ENCODE measurements around the gene USP48. TPM values are rescaled to one million over a fixed set of nuclear protein-coding genes. Genes with fewer than 3 reads are reported as not detected.

Gene USP48
- total RNA-seq, 1 donor from 2014 or later = 88.7 TPM

GRCh38 chr1:21663951-21664805, 118.8 kb downstream of the USP48 start:
- Mint-ChIP-seq H3K36me3 (ENCODE audit: low read depth) (no peaks in the 10 kb centered on the region), H3K27me3 (ENCODE audit: insufficient read depth) (peaks cover 40% of the 10 kb centered on the region), H3K27ac (no peak overlapping the region), H3K4me3 (no peak overlapping the region), H3K4me1 (ENCODE audit: low read depth) (peaks cover 5% of the 10 kb centered on the region), H3K9me3 (no peaks in the 10 kb centered on the region)
- intact Hi-C loops (cut with micrococcal nuclease) = no loop called here
- no peak for DNase-seq (ENCODE audit: low spot score)

GRCh38 chr1:21663248-21663950, 119.5 kb downstream of the USP48 start:
- DNase-seq (ENCODE audit: low spot score) = no peak
- Mint-ChIP-seq H3K27ac (no peak overlapping the region), H3K9me3 (no peaks in the 10 kb centered on the region), H3K27me3 (ENCODE audit: insufficient read depth) (peaks cover 42% of the 10 kb centered on the region), H3K4me1 (ENCODE audit: low read depth) (peaks cover 5% of the 10 kb centered on the region), H3K4me3 (no peak overlapping the region), H3K36me3 (ENCODE audit: low read depth) (no peaks in the 10 kb centered on the region)
- intact Hi-C loops (cut with micrococcal nuclease) = no loop called here

GRCh38 chr1:21662426-21663247, 120.3 kb downstream of the USP48 start:
- no peak for DNase-seq (ENCODE audit: low spot score)
- H3K9me3 Mint-ChIP-seq = no peaks in the 10 kb centered on the region
- H3K36me3 Mint-ChIP-seq (ENCODE audit: low read depth) = no peaks in the 10 kb centered on the region
- peaks cover 34% of the 10 kb centered on the region for H3K27me3 Mint-ChIP-seq (ENCODE audit: insufficient read depth)
- H3K4me1 Mint-ChIP-seq (ENCODE audit: low read depth) = peaks cover 5% of the 10 kb centered on the region
- no peak overlapping the region for H3K27ac Mint-ChIP-seq
- intact Hi-C loops (cut with micrococcal nuclease) = no loop called here
- H3K4me3 Mint-ChIP-seq = no peak overlapping the region

GRCh38 chr1:21661886-21662285, 121.1 kb downstream of the USP48 start:
- H3K4me1 Mint-ChIP-seq (ENCODE audit: low read depth) = peaks cover 5% of the 10 kb centered on the region
- peaks cover 30% of the 10 kb centered on the region for H3K27me3 Mint-ChIP-seq (ENCODE audit: insufficient read depth)
- DNase-seq (ENCODE audit: low spot score) = no peak
- H3K9me3 Mint-ChIP-seq = no peaks in the 10 kb centered on the region
- no peaks in the 10 kb centered on the region for H3K36me3 Mint-ChIP-seq (ENCODE audit: low read depth)
- intact Hi-C loops (cut with micrococcal nuclease) = no loop called here
- no peak overlapping the region for H3K4me3 Mint-ChIP-seq
- H3K27ac Mint-ChIP-seq = no peak overlapping the region

- intact Hi-C loops (cut with micrococcal nuclease) = loop anchor here (1.0 to 10.0 kb wide), 6 partner anchors 12 to 425 kb away; partner anchors contain the start of gene ALPL
- Mint-ChIP-seq H3K27me3 (ENCODE audit: insufficient read depth) (peaks cover 31% of the 10 kb centered on the region), H3K27ac (no peak overlapping the region), H3K36me3 (ENCODE audit: low read depth) (no peaks in the 10 kb centered on the region), H3K4me1 (ENCODE audit: low read depth) (no peaks in the 10 kb centered on the region), H3K9me3 (no peaks in the 10 kb centered on the region), H3K4me3 (no peak overlapping the region)
- no peak for DNase-seq (ENCODE audit: low spot score)
Measured at GRCh38 chr1:21659924-21660326, 123.0 kb downstream of the USP48 start.

- intact Hi-C loops (cut with micrococcal nuclease) = loop anchor here (1.0 to 10.0 kb wide), 6 partner anchors 11 to 425 kb away; partner anchors contain the start of gene ALPL
- Mint-ChIP-seq H3K27ac (no peak overlapping the region), H3K36me3 (ENCODE audit: low read depth) (no peaks in the 10 kb centered on the region), H3K4me3 (peak overlapping the region; percentile 30), H3K4me1 (ENCODE audit: low read depth) (no peaks in the 10 kb centered on the region), H3K9me3 (no peaks in the 10 kb centered on the region), H3K27me3 (ENCODE audit: insufficient read depth) (peaks cover 34% of the 10 kb centered on the region)
- peak; percentile 73 for DNase-seq (ENCODE audit: low spot score)
Measured at GRCh38 chr1:21659099-21659923, 123.6 kb downstream of the USP48 start.

DNA sequence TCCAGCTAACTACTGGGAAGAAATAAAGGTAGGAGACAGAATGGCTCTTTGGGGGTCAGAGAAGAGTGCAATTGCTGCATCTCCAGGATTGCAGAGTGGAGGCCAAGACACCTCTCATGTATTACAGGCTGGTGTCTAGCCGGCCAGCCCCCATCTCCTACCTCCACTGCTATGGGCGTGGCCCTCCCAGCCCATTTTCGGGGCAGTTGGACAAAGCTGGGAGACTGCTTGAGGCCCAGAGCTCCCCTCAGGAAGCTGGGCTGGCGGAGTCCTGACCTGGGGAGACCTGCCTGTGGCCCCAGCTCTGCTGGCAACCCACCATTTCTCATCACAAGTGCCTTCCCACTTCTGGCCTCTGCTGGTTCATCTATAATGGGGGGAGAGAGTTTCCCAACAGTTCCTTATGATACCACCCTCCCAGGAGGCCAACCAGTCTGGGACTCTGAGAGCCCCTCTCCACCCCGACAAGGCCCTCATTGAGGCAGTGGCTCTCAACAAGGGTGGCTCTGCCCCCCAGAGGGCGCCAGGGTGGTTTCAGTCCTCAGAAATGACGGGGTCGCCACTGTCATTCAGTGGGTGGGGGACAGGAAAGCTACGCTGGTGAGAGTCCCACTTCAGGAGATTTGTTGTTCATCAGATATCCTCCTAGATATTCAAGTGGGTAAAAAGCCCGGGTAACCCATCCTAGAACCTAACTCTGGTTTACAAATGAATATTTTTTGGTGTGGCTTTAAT, 125.3 kb downstream of the USP48 start:
- H3K27me3 Mint-ChIP-seq (ENCODE audit: insufficient read depth) = peaks cover 41% of the 10 kb centered on the region
- H3K36me3 Mint-ChIP-seq (ENCODE audit: low read depth) = no peaks in the 10 kb centered on the region
- no peak overlapping the region for H3K4me3 Mint-ChIP-seq
- peaks cover 2% of the 10 kb centered on the region for H3K4me1 Mint-ChIP-seq (ENCODE audit: low read depth)
- no peak overlapping the region for H3K27ac Mint-ChIP-seq
- no peaks in the 10 kb centered on the region for H3K9me3 Mint-ChIP-seq
- DNase-seq (ENCODE audit: low spot score) = no peak
- intact Hi-C loops (cut with micrococcal nuclease) = loop anchor here (2.0 to 10.0 kb wide), 4 partner anchors 121 to 423 kb away; no protein-coding TSS in a partner anchor

DNA sequence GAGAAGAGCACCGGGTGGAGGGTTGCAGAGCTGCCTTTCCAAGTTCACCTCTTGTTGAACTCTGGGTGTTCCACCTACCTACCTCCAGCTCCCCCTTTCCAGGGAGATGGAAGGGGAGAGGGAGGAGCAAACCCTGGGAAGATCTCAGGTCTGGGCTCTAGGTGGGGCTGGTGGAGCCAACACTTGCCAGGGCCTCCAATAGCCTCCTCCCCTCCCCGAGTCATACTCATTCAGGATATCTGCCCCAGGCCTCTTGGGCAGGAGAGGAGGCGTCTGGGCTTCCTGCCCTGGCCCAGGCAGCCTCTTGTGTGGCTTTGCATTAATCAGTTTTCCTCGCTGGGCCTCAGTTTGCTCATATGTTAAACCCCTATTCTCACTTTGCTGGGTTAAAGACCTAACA, 127.2 kb downstream of the USP48 start:
- DNase-seq (ENCODE audit: low spot score) = no peak
- Mint-ChIP-seq H3K27ac (no peak overlapping the region), H3K4me1 (ENCODE audit: low read depth) (peaks cover 14% of the 10 kb centered on the region), H3K9me3 (no peaks in the 10 kb centered on the region), H3K27me3 (ENCODE audit: insufficient read depth) (peaks cover 42% of the 10 kb centered on the region), H3K36me3 (ENCODE audit: low read depth) (no peaks in the 10 kb centered on the region), H3K4me3 (no peak overlapping the region)
- intact Hi-C loops (cut with micrococcal nuclease) = loop anchor here (10.0 kb wide), 3 partner anchors 281 to 421 kb away; no protein-coding TSS in a partner anchor

DNA sequence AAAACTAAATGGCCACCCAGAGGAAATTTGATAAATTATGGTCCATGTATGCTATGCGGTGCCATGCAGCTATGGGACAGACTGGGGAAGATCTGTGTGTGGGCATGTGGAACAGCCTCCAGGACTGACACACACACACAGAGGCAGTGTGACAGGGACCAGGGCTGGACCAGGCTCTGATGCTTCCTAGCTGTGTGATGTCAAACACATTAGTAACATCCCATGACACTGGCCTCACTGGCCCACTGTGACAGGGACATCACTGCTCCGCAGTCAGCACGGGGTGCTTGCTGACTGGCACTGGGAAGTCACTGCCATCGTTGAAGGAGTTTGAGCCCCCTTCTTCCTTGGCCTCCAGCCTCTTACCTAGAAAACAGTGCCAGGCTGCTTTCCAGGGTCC, 127.7 kb downstream of the USP48 start:
- H3K27me3 Mint-ChIP-seq (ENCODE audit: insufficient read depth) = peaks cover 39% of the 10 kb centered on the region
- H3K4me3 Mint-ChIP-seq = no peak overlapping the region
- no peak overlapping the region for H3K27ac Mint-ChIP-seq
- DNase-seq (ENCODE audit: low spot score) = no peak
- H3K9me3 Mint-ChIP-seq = no peaks in the 10 kb centered on the region
- H3K36me3 Mint-ChIP-seq (ENCODE audit: low read depth) = no peaks in the 10 kb centered on the region
- peaks cover 14% of the 10 kb centered on the region for H3K4me1 Mint-ChIP-seq (ENCODE audit: low read depth)
- intact Hi-C loops (cut with micrococcal nuclease) = loop anchor here (10.0 kb wide), 3 partner anchors 280 to 420 kb away; no protein-coding TSS in a partner anchor

- no peaks in the 10 kb centered on the region for H3K9me3 Mint-ChIP-seq
- intact Hi-C loops (cut with micrococcal nuclease) = loop anchor here (10.0 kb wide), 3 partner anchors 279 to 419 kb away; no protein-coding TSS in a partner anchor
- DNase-seq (ENCODE audit: low spot score) = no peak
- H3K4me1 Mint-ChIP-seq (ENCODE audit: low read depth) = peaks cover 14% of the 10 kb centered on the region
- H3K36me3 Mint-ChIP-seq (ENCODE audit: low read depth) = no peaks in the 10 kb centered on the region
- H3K27me3 Mint-ChIP-seq (ENCODE audit: insufficient read depth) = peaks cover 38% of the 10 kb centered on the region
- H3K4me3 Mint-ChIP-seq = no peak overlapping the region
- H3K27ac Mint-ChIP-seq = no peak overlapping the region
Measured at GRCh38 chr1:21654209-21654608, 128.7 kb downstream of the USP48 start.

GRCh38 chr1:21653744-21654100, 129.2 kb downstream of the USP48 start:
- H3K4me3 Mint-ChIP-seq = no peak overlapping the region
- no peaks in the 10 kb centered on the region for H3K36me3 Mint-ChIP-seq (ENCODE audit: low read depth)
- intact Hi-C loops (cut with micrococcal nuclease) = loop anchor here (10.0 kb wide), 3 partner anchors 279 to 419 kb away; no protein-coding TSS in a partner anchor

More at GRCh38 chr1:21653744-21654100, 129.2 kb downstream of the USP48 start:
- no peak overlapping the region for H3K27ac Mint-ChIP-seq
- H3K27me3 Mint-ChIP-seq (ENCODE audit: insufficient read depth) = peaks cover 41% of the 10 kb centered on the region
- peaks cover 14% of the 10 kb centered on the region for H3K4me1 Mint-ChIP-seq (ENCODE audit: low read depth)
- DNase-seq (ENCODE audit: low spot score) = no peak
- no peaks in the 10 kb centered on the region for H3K9me3 Mint-ChIP-seq
